Midbrain (tissue), 1 donor: ENCODE data around the gene ASMTL.
"Not testable (repeated sequence)": the region's sequence is repeated elsewhere in the genome, so short reads cannot be mapped to it uniquely, and the experiment has no call there.

Experiments used
- DNase-seq: peaks from one replicate; lab custom pipeline; 2025; lab: John Stamatoyannopoulos, UW

Gene ASMTL

DNA sequence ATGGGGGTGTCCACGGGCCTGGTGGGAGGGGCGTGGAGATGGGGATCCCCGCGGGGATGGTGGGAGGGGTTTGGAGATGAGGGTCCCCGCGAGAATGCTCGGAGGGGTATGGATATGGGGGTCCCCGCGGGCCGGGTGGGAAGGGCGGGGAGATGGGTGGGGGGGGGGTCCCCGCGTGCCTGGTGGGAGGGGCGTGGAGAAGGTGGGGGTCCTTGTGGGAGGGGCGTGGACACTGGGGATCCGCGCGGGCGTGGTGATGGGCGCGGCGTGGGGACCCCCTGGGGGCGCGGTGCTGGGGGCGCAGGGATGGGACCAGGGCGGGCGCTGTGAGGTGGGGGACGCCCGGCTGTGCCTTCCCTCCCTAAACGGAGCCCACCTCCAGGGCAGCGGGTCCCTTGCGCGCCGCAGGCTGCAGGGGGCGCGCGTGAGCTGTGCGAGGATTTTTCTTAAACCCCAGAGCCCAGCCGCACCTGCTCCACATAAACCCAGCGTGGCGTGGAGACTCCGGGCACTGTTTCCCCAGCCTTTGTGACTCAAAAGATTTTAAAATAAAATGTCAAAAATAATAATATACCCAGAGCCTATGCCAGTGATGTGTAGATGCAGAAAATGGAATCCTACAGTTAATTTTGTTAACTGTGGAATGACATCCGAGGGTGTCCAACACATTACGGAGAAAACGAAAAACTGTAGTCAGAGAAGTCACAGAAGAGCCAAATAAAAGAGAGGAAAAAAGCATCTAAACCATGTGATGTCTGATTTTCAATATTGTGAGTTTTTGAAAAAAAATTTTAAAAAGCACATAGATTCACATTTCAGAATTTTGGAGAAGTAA, 1.5 kb upstream of the ASMTL start:
- no peak for DNase-seq

- DNase-seq, result no peak
Measured at GRCh38 chrX:1453395-1453783, 680 bp upstream of the ASMTL start.

DNA sequence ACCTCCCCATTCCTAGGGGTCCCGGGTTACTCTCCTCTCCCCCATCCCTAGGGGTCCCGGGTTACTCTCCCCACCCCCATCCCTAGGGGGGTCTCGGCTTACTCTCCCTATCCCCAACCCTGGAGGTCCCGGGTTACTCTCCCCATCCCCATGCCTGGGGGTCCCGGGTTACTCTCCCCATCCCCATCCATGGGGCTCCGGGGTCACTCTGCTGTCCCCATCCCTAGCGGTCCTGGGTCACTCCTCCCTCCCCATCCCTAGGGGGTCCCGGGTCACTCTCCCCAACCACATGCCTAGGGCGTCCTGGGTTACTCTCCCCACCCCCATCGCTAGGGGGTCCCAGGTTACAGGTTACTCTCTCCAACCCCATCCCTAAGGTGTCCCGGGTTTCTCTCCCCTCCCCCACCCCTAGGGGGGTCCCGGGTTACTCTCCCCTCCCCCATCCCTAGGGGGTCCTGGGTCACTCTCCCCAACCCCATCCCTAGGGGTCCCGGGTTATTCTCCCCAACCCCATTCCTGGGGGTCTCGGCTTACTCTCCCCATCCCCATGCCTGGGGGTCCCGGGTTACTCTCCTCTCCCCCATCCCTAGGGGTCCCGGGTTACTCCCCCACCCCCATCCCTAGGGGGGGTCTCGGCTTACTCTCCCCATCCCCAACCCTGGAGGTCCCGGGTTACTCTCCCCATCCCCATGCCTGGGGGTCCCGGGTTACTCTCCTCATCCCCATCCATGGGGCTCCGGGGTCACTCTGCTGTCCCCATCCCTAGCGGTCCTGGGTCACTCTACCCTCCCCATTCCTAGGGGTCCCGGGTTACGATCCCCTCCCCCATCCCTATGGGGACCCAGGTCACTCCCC, 821 bp downstream of the ASMTL start:
- DNase-seq, result no peak

- no peak for DNase-seq
Measured at GRCh38 chrX:1451251-1451660, 1.5 kb downstream of the ASMTL start.

- DNase-seq, result no peak
Measured at GRCh38 chrX:1450361-1451161, 2.1 kb downstream of the ASMTL start.

DNA sequence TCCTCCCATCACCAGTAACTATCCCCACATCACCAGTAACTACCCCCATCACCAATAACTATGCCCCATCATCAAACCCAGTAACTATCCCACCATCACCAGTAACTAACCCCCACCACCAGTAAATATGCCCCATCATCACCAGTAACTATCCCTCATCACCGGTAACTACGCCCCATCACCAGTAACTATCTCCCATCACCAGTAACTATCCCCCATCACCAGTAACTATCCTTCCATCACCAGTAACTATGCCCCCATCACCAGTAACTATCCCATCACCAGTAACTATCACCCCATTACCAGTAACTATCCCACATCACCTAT, 2.9 kb downstream of the ASMTL start:
- no peak for DNase-seq

DNA sequence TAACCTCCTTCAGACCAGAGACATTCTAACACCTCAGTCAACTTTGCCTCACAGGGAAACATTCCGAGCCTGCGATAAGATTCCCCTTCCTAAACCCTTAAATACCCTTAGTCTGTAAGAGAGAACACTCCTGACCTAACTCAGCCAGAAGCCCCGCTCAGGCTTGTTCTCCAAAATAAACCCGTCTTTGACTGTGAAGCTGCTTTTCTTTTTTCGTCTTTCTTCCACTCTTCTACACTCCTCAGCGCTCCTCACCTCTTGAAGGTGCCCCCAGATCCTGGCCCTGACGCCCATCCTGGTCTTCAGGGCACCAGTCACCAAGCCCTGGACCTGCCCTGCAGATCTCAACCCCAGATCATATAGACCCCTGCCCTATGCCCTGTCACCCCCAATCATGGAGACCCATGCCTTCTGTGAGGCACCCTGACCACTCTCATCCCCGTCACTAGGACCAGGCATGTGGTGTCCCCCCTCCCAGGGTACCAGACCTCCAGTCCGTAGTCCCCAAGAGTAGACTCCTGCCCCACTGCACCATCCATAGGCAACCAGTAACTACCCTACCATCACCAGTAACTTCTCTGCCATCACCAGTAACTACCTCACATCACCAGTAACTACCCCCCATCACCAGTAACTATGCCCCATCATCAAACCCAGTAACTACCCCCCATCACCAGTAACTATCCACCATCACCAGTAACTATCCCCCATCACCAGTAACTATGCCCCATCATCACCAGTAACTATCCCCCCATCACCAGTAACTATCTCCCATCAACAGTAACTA, 3.5 kb downstream of the ASMTL start:
- DNase-seq, result no peak

DNA sequence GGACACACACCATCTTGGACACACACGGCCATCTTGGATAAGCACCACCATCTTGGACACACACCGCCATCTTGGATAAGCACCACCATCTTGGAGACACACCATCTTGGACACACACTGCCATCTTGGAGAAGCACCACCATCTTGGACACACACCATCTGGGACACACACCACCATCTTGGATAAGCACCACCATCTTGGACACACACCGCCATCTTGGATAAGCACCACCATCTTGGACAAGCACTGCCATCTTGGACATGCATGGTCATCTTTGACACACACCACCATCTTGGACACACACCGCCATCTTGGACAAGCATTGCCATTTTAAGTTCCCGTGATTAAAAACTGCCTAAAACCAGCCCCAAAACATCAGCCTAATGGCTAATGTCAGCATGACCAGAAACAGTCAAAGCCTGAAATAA, 4.1 kb downstream of the ASMTL start:
- not testable (repeated sequence) for DNase-seq

- DNase-seq, result not testable (repeated sequence)
Measured at GRCh38 chrX:1447969-1448572, 4.6 kb downstream of the ASMTL start.

- DNase-seq, result not testable (repeated sequence)
Measured at GRCh38 chrX:1446984-1447968, 5.4 kb downstream of the ASMTL start.

- no peak for DNase-seq
Measured at GRCh38 chrX:1444561-1445500, 7.9 kb downstream of the ASMTL start.

DNA sequence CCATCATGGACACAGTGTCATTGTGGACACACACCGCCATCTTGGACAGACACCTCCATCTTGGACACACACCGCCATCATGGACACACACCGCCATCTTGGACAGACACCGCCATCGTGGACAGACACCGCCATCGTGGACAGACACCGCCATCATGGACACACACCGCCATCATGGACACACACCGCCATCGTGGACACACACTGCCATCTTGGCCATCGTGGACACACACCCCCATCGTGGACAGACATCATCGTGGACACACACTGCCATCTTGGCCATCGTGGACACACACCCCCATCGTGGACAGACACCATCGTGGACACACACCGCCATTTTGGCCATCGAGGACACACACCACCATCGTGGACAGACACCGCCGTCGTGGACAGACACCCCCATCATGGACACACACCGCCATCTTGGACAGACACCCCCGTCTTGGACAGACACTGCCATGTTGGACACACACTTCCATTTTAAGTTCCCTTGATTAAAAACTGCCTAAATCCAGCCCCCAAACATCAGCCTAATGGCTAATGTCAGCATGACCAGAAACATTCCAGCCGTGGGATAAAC, 9.1 kb downstream of the ASMTL start:
- no peak for DNase-seq

DNA sequence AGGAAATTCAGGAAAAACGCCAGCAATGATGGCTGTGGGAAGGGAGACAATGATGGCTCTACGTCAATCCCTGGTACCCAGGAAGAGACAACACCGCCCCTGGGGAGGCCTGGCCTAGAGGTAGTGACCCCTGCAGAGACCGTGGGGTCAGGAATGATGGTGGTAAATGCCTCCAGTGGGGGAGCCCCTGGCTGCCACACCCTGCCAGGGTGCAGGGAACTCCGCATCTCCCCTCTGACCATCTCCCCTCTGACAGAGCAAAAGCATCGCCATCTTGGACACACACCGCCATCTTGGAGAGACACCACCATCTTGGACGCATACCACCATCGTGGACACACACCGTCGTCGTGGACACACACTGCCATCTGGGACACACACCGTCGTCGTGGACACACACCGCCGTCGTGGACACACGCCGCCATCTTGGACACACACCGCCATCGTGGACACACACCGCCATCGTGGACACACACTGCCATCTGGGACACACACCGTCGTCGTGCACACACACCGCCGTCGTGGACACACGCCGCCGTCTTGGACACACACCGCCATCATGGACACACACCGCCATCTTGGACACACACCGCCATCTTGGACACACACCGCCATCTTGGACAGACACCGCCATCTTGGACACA, 9.9 kb downstream of the ASMTL start:
- no peak for DNase-seq

GRCh38 chrX:1442016-1442665, 10.6 kb downstream of the ASMTL start:
- DNase-seq, result no peak

- DNase-seq, result no peak
Measured at GRCh38 chrX:1440506-1440905, 12.2 kb downstream of the ASMTL start.

DNA sequence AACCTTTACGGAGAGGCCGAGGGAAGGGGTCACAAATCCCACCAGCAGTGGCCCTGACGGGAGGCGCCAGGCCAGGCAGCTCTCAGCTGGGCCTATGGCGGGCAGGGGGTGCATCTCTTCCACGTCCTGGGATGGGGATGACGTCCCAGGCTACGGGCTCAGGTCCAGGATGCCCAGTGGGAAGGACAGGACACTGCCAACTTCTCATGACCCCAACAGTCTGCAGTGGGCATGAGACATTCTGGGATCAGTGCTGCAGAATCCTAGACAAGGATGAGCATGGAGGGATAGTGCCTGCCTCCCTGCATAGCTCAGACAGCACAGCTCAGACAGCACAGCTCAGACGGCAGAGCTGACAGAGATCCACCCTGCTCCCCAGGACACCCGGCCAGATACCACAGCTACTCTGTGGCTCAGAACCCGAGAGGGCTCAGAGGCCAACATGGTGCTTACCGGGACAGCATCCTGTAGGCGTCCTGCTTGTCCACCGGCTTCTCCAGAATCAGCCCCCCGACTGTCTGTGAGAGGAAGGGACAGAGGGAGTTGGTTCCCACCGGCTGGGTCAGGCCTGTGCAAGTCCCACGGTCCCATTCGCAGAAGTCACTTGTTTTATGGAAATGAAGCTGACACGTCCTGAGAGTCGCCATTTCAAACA, 17.3 kb downstream of the ASMTL start:
- DNase-seq, result no peak

DNA sequence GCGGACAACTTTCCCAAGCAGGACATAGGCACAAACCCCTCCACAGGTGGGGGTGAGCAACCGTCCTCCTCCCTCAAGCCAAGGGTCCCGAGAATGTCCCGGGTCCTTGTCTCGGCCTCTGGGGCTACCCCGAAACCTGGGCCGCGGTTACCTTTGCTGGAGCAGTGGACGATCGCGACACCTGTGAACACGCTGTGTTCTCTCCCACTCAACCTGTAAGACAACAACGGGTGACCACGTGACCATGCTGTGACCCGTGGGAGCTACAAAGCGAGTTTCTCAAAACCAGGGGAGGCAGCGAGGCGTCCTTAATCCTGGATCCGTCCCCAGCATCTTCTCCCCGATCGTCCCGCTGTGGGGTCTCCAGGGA, 17.9 kb downstream of the ASMTL start:
- DNase-seq, result no peak
